Measurements from ENCODE around the gene SYT15. TPM values are rescaled to one million over a fixed set of nuclear protein-coding genes. Genes with fewer than 3 reads are reported as not detected.
A peak's percentile ranks its signal among the peaks of the same experiment; 100 is the strongest.

Gene SYT15
- total RNA-seq, 1 donor = under 0.01 TPM

DNA sequence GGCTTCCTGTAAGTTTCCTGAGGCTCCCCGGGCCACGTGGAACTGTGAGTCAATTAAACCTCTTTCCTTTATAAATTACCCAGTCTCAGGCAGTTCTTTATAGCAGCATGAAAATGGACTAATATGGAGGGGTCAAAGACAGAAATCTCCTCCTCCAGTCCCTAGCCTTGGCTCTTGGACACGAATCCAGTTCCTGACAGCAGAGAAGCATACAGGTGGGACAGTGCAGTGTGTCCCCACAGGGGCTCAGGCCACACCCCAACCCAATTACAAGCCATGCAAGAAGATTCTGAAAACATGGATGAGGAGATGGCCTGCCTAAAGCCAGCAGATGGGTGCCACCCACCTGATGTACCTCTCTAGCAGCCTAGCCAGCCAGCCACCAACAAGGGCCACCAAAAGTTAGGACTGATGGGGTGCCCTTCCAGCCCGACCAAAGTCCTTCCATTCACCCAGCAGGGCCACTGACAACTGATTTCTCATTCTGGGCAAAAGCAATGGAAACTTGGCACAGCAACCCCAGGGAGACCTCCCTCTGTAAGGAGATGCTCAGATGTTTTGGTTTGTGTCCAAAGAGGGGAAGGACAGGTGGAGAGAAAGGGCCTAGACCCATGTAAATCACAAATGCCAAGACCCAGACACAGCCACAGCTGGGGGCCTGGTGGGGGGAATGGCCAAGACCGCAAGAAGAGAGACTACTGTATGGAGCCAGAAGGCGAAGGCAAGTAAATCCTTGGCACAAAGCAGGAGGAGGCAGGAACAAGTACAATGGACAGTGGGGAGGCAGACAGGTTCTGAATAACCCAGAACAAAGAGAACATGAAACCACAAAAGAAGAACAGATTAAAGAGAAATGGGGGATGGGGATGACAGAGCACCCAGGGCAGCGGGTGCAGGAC is 36.1 kb upstream of the SYT15 start:
- TF ChIP-seq, protein P1, sequence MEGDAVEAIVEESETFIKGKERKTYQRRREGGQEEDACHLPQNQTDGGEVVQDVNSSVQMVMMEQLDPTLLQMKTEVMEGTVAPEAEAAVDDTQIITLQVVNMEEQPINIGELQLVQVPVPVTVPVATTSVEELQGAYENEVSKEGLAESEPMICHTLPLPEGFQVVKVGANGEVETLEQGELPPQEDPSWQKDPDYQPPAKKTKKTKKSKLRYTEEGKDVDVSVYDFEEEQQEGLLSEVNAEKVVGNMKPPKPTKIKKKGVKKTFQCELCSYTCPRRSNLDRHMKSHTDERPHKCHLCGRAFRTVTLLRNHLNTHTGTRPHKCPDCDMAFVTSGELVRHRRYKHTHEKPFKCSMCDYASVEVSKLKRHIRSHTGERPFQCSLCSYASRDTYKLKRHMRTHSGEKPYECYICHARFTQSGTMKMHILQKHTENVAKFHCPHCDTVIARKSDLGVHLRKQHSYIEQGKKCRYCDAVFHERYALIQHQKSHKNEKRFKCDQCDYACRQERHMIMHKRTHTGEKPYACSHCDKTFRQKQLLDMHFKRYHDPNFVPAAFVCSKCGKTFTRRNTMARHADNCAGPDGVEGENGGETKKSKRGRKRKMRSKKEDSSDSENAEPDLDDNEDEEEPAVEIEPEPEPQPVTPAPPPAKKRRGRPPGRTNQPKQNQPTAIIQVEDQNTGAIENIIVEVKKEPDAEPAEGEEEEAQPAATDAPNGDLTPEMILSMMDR (IDR thresholded peaks at IDR 0.05; ENCODE audit: insufficient read depth, low read length) = no peak
- H3K4me3 ChIP-seq (ENCODE audit: low read depth, low read length) = no peak overlapping the region
- no peak for DNase-seq (ENCODE audit: low read depth)

DNA sequence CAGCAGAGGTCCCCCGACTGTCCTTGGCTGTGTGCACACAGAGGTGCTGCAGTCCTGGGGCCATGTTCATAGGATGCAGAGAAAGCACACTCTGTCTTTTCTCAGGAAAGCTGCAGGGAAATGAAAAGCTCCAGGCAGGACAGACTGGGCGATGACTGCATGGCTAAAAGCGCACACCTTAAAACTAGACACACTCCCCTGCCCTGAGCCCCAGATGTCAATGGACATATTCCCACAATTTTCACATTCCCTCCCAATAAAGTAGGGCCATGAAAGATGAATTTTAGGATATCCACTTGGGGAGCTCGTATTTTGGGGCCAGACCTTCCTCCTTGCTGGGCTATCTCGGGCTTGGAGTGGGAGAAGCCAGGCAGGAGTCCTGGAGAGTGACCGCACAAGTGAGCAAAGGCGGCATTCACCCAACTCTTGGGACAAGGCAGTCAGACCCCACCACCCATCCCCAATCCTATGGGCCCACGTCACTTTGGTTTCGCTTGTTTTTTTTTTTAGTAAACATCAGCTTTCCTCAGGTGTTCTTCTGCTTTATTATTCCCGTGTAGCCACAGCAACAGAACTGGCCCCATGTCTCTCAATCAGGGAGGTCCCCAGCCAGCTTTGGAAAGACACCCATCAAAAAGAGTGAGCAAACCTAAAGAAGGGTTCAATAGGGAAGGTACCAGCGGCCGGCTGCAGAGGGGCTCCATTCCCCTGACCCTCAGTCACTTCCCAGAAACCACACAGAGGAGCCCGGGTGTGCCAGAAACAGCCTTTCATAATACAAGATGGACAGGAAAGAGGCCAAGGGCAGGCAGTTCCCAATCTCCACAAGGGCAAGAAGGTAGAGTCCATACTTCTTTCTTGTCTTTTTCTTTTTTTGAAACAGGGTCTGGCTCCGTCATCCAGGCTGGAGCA is 35.2 kb upstream of the SYT15 start:
- TF ChIP-seq, protein P1 (IDR thresholded peaks at IDR 0.05; ENCODE audit: insufficient read depth, low read length) = no peak
- DNase-seq (ENCODE audit: low read depth) = no peak
- no peak overlapping the region for H3K4me3 ChIP-seq (ENCODE audit: low read depth, low read length)

GRCh38 chr10:46544989-46545791 is 33.7 kb upstream of the SYT15 start:
- peak; percentile 42 for DNase-seq (ENCODE audit: low read depth)
- TF ChIP-seq, protein P1 (IDR thresholded peaks at IDR 0.05; ENCODE audit: insufficient read depth, low read length) = peak; percentile 51
- H3K4me3 ChIP-seq (ENCODE audit: low read depth, low read length) = no peak overlapping the region

DNA sequence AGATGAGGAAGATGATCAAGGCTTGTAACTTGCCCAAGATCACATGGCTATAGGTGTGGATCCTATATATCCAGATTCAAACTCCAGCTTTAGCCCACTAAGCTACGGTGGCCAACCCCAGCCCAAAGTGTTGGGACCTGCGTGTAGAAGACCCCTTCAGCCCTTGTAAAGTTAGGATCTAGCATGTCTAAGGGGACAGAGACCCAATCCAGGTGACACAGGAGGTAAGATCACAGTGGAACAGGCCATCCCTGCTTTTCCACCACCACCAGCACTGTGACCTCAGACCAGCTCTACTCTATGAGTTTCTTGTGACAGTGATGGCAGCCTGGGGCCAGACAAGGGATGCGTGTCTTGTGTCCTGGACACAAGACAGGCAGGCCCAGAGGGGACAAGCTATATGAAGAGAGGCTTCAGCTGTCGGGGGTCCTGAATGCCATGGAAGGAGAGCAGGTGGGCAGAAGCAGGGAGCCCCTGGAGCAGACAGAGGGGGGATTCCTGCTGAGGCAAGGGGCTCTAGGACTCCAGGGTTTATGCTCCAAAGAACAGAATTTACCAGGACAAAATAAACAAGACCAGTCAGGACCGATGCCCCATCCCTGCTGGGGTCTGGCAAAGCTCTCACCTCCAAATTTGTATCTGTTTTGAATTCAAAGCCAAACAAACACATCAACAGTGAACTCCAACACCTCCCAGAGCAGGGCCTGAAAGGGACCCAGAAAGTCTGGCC is 32.9 kb upstream of the SYT15 start:
- TF ChIP-seq, protein P1 (IDR thresholded peaks at IDR 0.05; ENCODE audit: insufficient read depth, low read length) = no peak
- DNase-seq (ENCODE audit: low read depth) = no peak
- no peak overlapping the region for H3K4me3 ChIP-seq (ENCODE audit: low read depth, low read length)

DNA sequence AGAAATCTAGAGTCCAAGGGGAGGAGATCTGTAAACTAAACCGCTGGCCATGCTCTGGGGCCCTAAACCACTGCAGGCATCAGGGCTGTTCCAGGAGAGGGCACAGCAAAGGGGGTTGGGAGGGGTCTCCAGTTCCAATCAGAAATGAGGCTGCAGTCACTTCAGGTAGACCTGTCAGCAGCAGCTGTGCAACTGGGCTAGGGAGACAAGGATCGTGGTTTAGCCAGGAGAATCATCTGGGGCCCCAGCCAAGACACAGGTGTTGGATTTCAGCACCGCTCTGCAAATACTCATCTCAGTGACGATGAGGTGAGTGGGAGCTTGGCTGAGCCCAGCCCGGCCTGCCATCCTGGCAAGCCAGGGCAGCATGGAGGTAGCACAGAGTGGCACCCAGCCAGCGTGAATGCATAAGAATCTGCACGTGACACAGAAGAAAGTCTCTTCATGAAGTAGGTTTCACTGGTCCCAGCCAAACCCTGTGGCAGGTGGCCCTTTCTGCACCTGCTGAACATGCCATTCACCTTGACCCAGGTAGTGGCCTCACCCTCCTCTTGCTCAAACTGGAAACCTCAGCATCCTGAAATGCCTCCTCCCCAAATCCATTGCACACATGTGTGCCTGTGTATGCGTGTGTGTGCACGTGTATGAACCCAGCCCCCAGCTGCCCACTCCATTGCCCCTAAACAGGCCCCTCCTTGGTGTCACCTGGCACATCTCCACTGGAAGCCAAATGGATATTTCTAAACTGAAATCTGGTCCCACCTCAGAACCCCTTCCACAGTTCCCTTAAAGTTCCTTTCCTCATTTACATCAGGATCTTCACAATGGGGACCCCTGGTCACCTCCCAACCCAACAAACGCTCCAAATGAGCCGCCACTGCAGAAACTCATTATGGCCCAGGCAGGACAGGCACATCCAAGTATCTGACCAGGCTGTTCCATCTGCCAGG is 32.1 kb upstream of the SYT15 start:
- no peak overlapping the region for H3K4me3 ChIP-seq (ENCODE audit: low read depth, low read length)
- no peak for DNase-seq (ENCODE audit: low read depth)
- TF ChIP-seq, protein P1 (IDR thresholded peaks at IDR 0.05; ENCODE audit: insufficient read depth, low read length) = no peak

Measured in fibroblast of the aortic adventitia (primary cell).